Dendritic cell treated with granulocyte-macrophage colony-stimulating factor and Interleukin-4, amounts not matched to agents 40 ng/mL and 50 ng/mL, for 4 days (primary cell): ENCODE data around the gene KRTAP1-3.
"Not testable (repeated sequence)": the region's sequence is repeated elsewhere in the genome, so short reads cannot be mapped to it uniquely, and the experiment has no call there.

Source experiments
- H3K27ac Mint-ChIP-seq: one replicate; pipeline ENCODE4 v1.8.0; 2022; ENCODE audit warnings: mild to moderate bottlenecking, mixed read lengths
- H3K27me3 Mint-ChIP-seq: one replicate; pipeline ENCODE4 v1.8.0; 2022; ENCODE audit warnings: mild to moderate bottlenecking, mixed read lengths
- H3K36me3 Mint-ChIP-seq: one replicate; pipeline ENCODE4 v1.8.0; 2022; ENCODE audit warnings: low read depth, mixed read lengths
- H3K4me1 Mint-ChIP-seq: one replicate; pipeline ENCODE4 v1.8.0; 2022; ENCODE audit warnings: low read depth, mixed read lengths
- H3K4me3 Mint-ChIP-seq: one replicate; pipeline ENCODE4 v1.8.0; 2022; ENCODE audit warnings: mild to moderate bottlenecking, moderate library complexity, mixed read lengths
- H3K9me3 Mint-ChIP-seq: one replicate; pipeline ENCODE4 v1.8.0; 2022; ENCODE audit warnings: mixed read lengths
- intact Hi-C: fragments of 100-400 bp; cut with micrococcal nuclease; formaldehyde crosslinking; loops from one replicate; pipeline ENCODE4 v1.15.0; 2022

The KRTAP1-3 gene

GRCh38 chr17:41061964-41062363, 27.3 kb upstream of the KRTAP1-3 start:
- Mint-ChIP-seq H3K4me1 (no peaks in the 10 kb centered on the region), H3K36me3 (no peaks in the 10 kb centered on the region), H3K9me3 (no peaks in the 10 kb centered on the region), H3K27ac (no peak overlapping the region), H3K27me3 (peaks cover 31% of the 10 kb centered on the region), H3K4me3 (no peak overlapping the region)
- intact Hi-C loops = no loop called here

DNA sequence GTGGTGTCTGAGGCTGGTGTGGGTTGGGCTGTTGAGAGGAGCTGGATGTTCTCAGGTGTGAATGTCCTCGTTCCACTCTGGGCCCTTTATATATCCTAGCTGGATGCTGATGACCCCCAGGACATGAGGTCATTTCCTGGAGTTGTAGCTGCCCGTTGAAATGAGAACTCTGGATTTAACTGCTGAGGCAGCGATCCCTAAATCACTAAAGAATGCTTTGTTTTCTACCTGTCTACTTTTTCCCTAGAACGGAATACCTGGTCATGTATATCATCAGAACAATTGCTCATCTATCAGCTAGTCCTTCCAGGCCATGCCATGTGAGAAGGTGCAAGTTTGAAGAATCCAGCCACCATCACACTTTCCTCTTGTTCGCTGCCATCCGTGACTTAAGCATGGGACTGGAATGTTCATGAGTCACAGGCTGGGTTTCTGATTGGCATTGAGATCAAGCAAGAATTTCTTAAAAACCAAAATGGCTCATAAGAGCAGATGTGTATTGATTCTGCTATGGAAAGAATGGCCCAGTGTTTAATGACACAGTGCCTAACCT, 25.5 kb upstream of the KRTAP1-3 start, which contains the start of gene KRTAP2-3:
Gene KRTAP2-3 (minus strand): TSS at position 63 of the 553 bp plus-strand sequence. CDS start 64 bp downstream, outside the sequence.
- H3K36me3 Mint-ChIP-seq = no peaks in the 10 kb centered on the region
- no peak within 1 kb of the TSS for H3K4me3 Mint-ChIP-seq
- H3K4me1 Mint-ChIP-seq = no peaks in the 10 kb centered on the region
- intact Hi-C loops = no loop called here
- H3K9me3 Mint-ChIP-seq = no peaks in the 10 kb centered on the region
- H3K27ac Mint-ChIP-seq = no peak within 1 kb of the TSS
- peaks cover 33% of the 10 kb centered on the region for H3K27me3 Mint-ChIP-seq

GRCh38 chr17:41059276-41060051, 24.8 kb upstream of the KRTAP1-3 start:
- H3K4me3 Mint-ChIP-seq, H3K4me1 Mint-ChIP-seq, intact Hi-C loops, H3K27ac Mint-ChIP-seq, H3K9me3 Mint-ChIP-seq, H3K36me3 Mint-ChIP-seq: not testable (repeated sequence)
- peaks cover 33% of the 10 kb centered on the region for H3K27me3 Mint-ChIP-seq

DNA sequence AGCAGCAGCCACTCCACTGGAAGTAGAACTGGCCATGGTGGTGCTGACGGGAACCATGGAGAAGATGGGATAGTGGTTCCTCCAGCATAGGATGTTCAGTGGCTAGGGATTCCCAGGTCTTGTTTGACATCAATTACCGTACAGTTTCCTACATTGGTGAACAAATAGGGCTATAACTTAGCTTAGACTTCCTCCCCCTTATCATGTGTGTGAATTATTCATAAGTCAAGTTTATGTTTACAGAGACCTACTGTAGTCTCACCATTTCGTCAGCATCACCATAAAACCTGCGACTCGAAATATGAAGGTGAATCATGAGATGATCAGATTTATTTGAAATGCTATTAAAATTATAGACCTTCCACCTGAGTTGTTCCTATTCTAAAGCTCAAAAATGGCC, 24.1 kb upstream of the KRTAP1-3 start:
- intact Hi-C loops = no loop called here
- no peak overlapping the region for H3K4me3 Mint-ChIP-seq
- H3K4me1 Mint-ChIP-seq = no peaks in the 10 kb centered on the region
- no peak overlapping the region for H3K27ac Mint-ChIP-seq
- no peaks in the 10 kb centered on the region for H3K9me3 Mint-ChIP-seq
- H3K36me3 Mint-ChIP-seq = no peaks in the 10 kb centered on the region
- H3K27me3 Mint-ChIP-seq = peaks cover 33% of the 10 kb centered on the region

GRCh38 chr17:41057547-41057946, 22.9 kb upstream of the KRTAP1-3 start:
- H3K36me3 Mint-ChIP-seq = no peaks in the 10 kb centered on the region
- no peak overlapping the region for H3K27ac Mint-ChIP-seq
- no peaks in the 10 kb centered on the region for H3K4me1 Mint-ChIP-seq
- intact Hi-C loops = no loop called here
- no peak overlapping the region for H3K4me3 Mint-ChIP-seq
- H3K9me3 Mint-ChIP-seq = no peaks in the 10 kb centered on the region
- peaks cover 31% of the 10 kb centered on the region for H3K27me3 Mint-ChIP-seq

GRCh38 chr17:41055130-41055529, 20.5 kb upstream of the KRTAP1-3 start, which contains the start of gene KRTAP2-2:
Gene KRTAP2-2 (minus strand): TSS chr17:41055230. CDS start chr17:41055211, 19 bp downstream.
- peaks cover 22% of the 10 kb centered on the region for H3K27me3 Mint-ChIP-seq
- H3K4me3 Mint-ChIP-seq, H3K4me1 Mint-ChIP-seq, intact Hi-C loops, H3K36me3 Mint-ChIP-seq, H3K27ac Mint-ChIP-seq, H3K9me3 Mint-ChIP-seq: not testable (repeated sequence)

- intact Hi-C loops, H3K4me1 Mint-ChIP-seq, H3K27ac Mint-ChIP-seq, H3K9me3 Mint-ChIP-seq, H3K4me3 Mint-ChIP-seq, H3K36me3 Mint-ChIP-seq: not testable (repeated sequence)
- peaks cover 21% of the 10 kb centered on the region for H3K27me3 Mint-ChIP-seq
These were observed 19.9 kb upstream of the KRTAP1-3 start for GRCh38 chr17:41054556-41054955.

DNA sequence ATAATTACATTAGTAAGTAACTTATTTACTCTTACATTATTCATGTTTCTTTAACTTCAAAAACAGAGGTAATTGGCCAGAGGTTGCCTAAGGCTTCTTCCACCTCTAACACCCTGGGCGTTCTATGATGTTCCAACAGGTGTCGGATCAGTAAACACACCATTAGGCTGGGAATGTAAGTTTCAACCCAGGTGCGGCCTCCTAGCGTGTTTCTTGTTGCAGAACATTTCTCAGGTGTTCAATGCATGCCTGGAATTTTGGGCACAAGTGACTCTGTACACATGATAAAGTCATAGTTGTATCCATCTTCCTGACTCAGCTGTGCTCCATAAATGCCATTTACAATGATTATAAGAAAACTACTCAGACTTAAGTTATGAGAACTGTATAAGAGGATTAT, 19.4 kb upstream of the KRTAP1-3 start:
- H3K4me3 Mint-ChIP-seq = no peak overlapping the region
- intact Hi-C loops = no loop called here
- H3K36me3 Mint-ChIP-seq = no peaks in the 10 kb centered on the region
- peaks cover 18% of the 10 kb centered on the region for H3K27me3 Mint-ChIP-seq
- H3K9me3 Mint-ChIP-seq = no peaks in the 10 kb centered on the region
- no peaks in the 10 kb centered on the region for H3K4me1 Mint-ChIP-seq
- no peak overlapping the region for H3K27ac Mint-ChIP-seq

DNA sequence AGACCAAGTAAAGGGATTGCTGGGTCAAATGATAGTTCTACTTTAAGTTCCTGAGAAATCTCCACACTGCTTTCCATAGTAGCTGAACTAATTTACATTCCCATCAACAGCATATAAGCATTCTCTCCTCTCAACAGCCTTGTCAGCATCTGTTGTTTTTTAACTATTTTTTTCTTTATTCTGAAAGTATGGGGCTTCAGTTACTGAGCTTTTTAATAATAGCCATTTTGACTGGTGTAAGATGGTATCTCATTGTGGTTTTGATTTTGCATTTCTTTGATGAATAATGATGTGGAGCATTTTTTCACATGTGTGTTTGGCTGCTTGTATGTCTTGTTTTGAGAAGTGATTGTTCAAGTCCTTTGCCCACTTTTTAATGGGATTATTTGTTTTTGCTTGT, 17.9 kb upstream of the KRTAP1-3 start:
- intact Hi-C loops = no loop called here
- Mint-ChIP-seq H3K27me3 (peaks cover 20% of the 10 kb centered on the region), H3K4me1 (no peaks in the 10 kb centered on the region), H3K27ac (no peak overlapping the region), H3K36me3 (no peaks in the 10 kb centered on the region), H3K9me3 (no peaks in the 10 kb centered on the region), H3K4me3 (no peak overlapping the region)

- intact Hi-C loops = no loop called here
- no peaks in the 10 kb centered on the region for H3K9me3 Mint-ChIP-seq
- H3K4me1 Mint-ChIP-seq = no peaks in the 10 kb centered on the region
These were observed 14.4 kb upstream of the KRTAP1-3 start for GRCh38 chr17:41049110-41049509.

GRCh38 chr17:41048441-41048840, 13.8 kb upstream of the KRTAP1-3 start:
- H3K4me3 Mint-ChIP-seq = no peak overlapping the region
- no peaks in the 10 kb centered on the region for H3K4me1 Mint-ChIP-seq
- intact Hi-C loops = no loop called here
- no peaks in the 10 kb centered on the region for H3K36me3 Mint-ChIP-seq
- H3K27me3 Mint-ChIP-seq = peaks cover 24% of the 10 kb centered on the region
- H3K27ac Mint-ChIP-seq = no peak overlapping the region
- peaks cover 5% of the 10 kb centered on the region for H3K9me3 Mint-ChIP-seq

More at GRCh38 chr17:41049110-41049509, 14.4 kb upstream of the KRTAP1-3 start:
- Mint-ChIP-seq H3K27me3 (peaks cover 24% of the 10 kb centered on the region), H3K27ac (no peak overlapping the region), H3K36me3 (no peaks in the 10 kb centered on the region), H3K4me3 (no peak overlapping the region)

- intact Hi-C loops, H3K36me3 Mint-ChIP-seq, H3K27ac Mint-ChIP-seq, H3K4me3 Mint-ChIP-seq, H3K9me3 Mint-ChIP-seq, H3K4me1 Mint-ChIP-seq: not testable (repeated sequence)
- peaks cover 24% of the 10 kb centered on the region for H3K27me3 Mint-ChIP-seq
These were observed 12.2 kb upstream of the KRTAP1-3 start, which contains the start of gene KRTAP2-1 for GRCh38 chr17:41046735-41047465. Gene KRTAP2-1 (minus strand): TSS chr17:41047316. CDS start chr17:41047267, 49 bp downstream.

DNA sequence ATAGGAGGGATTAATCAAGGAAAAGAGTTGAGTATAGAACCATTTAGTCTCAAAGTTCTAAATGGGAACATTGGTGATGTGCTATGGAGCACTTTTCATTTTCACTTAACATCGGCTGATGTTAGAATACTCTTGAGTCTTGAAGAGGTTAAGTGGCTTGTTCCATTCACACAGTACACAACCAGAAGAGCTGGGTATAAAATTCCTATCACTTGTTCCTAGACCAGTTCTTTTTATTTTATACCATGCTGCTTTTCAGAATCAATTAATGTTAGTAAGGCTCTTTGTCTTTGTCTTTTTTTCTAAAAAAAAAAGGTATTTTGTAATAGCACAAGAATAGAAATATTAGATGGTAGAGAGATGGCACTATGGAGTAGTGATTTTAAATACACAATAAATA, 8.3 kb upstream of the KRTAP1-3 start:
- intact Hi-C loops = no loop called here
- H3K36me3 Mint-ChIP-seq = no peaks in the 10 kb centered on the region
- H3K4me3 Mint-ChIP-seq = no peak overlapping the region
- peaks cover 9% of the 10 kb centered on the region for H3K9me3 Mint-ChIP-seq
- no peak overlapping the region for H3K27ac Mint-ChIP-seq
- H3K4me1 Mint-ChIP-seq = no peaks in the 10 kb centered on the region
- H3K27me3 Mint-ChIP-seq = peaks cover 7% of the 10 kb centered on the region
